Measurements from ENCODE around the gene PRPSAP2. TPM values are rescaled to one million over a fixed set of nuclear protein-coding genes. Genes with fewer than 3 reads are reported as not detected.
"Not testable (repeated sequence)": the region's sequence is repeated elsewhere in the genome, so short reads cannot be mapped to it uniquely, and the experiment has no call there.

PRPSAP2 gene
- total RNA-seq, 1 donor from 2014 or later, result 15.9 TPM

DNA sequence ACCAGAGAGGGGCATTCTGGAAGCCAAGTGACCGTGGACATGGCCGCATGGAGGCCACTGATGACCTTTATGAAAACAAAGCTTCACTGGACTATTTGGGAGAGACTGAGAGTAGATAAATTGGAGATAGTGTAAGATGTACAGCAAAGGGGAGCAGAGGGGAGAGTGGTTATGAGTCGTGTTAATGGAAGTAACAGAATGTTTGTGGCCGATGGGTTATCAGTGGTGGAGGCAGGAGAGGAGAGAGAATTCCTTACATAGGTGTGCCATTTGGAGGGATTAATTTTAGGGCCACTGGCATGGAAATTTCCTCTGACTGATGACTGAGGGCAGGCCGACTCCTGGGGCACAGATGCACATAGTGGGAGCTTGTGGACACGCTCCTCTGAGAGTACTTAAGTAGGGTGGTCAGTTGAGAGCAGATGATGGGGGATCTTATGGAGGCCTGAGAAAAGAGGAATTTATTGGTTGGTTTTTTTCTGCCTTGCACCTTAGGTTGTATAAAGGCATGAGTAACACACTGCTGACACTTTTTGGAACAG is 19.2 kb downstream of the PRPSAP2 start:
- intact Hi-C loops (cut with DNase I), result no loop called here
- DNase-seq (ENCODE audit: missing footprints), result no peak
- no peak for ATAC-seq

- ATAC-seq (no peak), DNase-seq (ENCODE audit: missing footprints) (no peak)
- intact Hi-C loops (cut with DNase I), result no loop called here
Measured at GRCh38 chr17:18888766-18889290, 30.9 kb downstream of the PRPSAP2 start.

- intact Hi-C loops (cut with DNase I), result no loop called here
- DNase-seq (ENCODE audit: missing footprints), result no peak
- no peak for ATAC-seq
Measured at GRCh38 chr17:18889658-18890057, 31.7 kb downstream of the PRPSAP2 start.

GRCh38 chr17:18891541-18891940 is 33.6 kb downstream of the PRPSAP2 start:
- DNase-seq (ENCODE audit: missing footprints) (no peak), ATAC-seq (peak; percentile 73)
- intact Hi-C loops (cut with DNase I), result no loop called here

DNA sequence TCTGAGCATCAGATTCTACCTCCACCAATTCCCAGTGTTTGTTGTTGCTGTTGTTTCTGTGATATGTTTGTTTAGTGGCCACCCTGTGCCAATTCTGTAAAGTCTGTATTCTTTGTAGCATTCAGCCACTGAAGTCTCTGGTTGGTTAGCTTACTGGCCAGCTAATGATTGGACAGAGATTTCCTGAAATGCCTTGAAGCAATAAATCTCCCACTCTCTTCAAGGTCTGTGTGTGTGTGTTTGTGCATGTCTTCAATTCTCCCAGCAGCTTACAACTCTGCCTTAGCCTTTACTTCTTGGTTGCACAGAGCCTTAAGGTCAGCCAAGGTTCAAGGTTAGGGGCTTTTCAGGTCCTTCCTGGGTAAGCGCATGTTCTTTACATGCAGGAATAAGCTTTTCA is 38.2 kb downstream of the PRPSAP2 start:
- ATAC-seq (no peak), DNase-seq (ENCODE audit: missing footprints) (no peak)
- intact Hi-C loops (cut with DNase I), result no loop called here

DNA sequence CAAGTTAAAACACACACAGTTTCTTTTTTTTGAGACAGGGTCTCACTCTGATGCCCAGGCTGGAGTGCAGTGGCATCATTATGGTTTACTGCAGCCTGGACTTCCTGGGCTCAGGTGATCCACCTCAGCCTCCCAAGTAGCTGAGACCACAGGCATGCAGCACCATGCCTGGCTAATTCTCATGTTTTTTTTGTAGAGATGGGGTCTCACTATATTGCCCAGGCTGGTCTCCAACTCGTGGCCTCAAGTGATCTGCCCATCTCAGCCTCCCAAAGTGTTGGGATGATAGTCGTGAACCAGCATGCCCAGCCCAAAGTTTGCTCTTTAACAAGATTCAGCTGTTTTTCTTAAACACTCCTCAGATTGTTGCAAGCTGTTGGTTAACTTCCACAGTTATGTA is 39.0 kb downstream of the PRPSAP2 start:
- DNase-seq (ENCODE audit: missing footprints), result no peak
- no peak for ATAC-seq
- intact Hi-C loops (cut with DNase I), result no loop called here

DNA sequence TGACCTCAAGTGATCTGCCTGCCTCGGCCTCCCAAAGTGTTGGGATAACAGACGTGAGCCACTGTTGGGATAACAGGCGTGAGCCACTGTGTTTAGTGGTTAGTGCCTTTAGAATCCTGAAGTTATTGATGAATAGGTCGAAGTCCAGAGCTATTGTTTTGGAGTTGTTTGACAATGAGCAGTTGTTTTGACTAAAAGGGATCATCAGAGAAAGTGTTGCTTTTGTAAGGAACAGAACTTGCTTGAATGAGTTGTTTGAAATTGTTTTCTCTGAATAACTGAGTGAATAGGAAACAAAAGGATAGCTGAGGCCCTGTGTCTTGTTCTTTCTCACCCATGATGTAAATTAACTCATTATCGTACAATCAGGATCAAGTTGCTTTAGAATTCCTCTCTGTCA is 46.6 kb downstream of the PRPSAP2 start:
- intact Hi-C loops (cut with DNase I), result no loop called here
- ATAC-seq (no peak), DNase-seq (ENCODE audit: missing footprints) (no peak)

- intact Hi-C loops (cut with DNase I), result no loop called here
- ATAC-seq (no peak), DNase-seq (ENCODE audit: missing footprints) (no peak)
Measured at GRCh38 chr17:18905226-18905625, 47.3 kb downstream of the PRPSAP2 start.

DNA sequence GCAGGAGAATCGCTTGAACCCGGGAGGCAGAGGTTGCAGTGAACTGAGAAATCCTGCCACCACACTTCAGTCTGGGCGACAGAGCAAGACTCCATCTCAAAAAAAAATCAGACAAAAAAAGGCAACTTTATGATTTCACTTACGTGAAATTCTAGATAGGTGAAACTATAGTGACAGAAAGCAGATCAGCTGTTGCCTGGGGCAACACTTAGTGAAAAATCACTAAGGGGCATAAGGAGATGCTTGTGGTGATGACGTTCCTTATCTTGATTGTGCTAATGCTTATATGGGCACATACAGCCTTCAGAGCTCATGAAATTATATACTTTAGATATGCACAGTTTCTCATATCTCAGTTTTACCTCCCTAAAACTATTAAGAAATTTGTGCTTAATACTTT is 52.4 kb downstream of the PRPSAP2 start:
- intact Hi-C loops (cut with DNase I), result no loop called here
- DNase-seq (ENCODE audit: missing footprints), result no peak
- ATAC-seq, result no peak

GRCh38 chr17:18910881-18911280 is 53.0 kb downstream of the PRPSAP2 start:
- DNase-seq (ENCODE audit: missing footprints) (no peak), ATAC-seq (no peak)
- intact Hi-C loops (cut with DNase I), result no loop called here

GRCh38 chr17:18916816-18917500 is 59.0 kb downstream of the PRPSAP2 start:
- no peak for DNase-seq (ENCODE audit: missing footprints)
- intact Hi-C loops (cut with DNase I), result no loop called here
- ATAC-seq, result no peak

- ATAC-seq (no peak), DNase-seq (ENCODE audit: missing footprints) (no peak)
- intact Hi-C loops (cut with DNase I), result no loop called here
Measured at GRCh38 chr17:18917506-18918032, 59.6 kb downstream of the PRPSAP2 start.

DNA sequence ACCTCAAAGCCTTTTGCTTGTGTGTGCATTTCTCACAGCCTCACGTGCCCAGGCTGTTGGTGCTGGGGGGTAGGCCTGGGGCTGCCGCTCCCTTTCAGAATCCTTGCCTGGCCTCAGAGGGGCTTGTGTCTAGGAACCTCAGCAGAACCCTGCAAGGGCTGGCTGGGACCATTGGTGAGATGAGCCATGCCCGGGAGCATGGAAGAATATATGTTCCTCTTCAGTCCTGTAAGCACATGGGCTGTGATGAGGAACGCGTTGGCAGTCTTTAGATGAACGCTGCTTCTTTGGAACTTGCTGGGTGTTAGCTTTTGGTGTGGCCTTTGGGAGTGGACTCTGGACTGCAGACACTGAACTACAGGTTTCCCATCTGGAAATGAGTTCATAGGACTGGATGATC is 62.0 kb downstream of the PRPSAP2 start:
- intact Hi-C loops (cut with DNase I), result no loop called here
- no peak for ATAC-seq
- DNase-seq (ENCODE audit: missing footprints), result no peak

GRCh38 chr17:18920911-18921441 is 63.0 kb downstream of the PRPSAP2 start:
- intact Hi-C loops (cut with DNase I), result no loop called here
- DNase-seq (ENCODE audit: missing footprints) (no peak), ATAC-seq (no peak)

- intact Hi-C loops (cut with DNase I), result no loop called here
- no peak for DNase-seq (ENCODE audit: missing footprints)
- ATAC-seq, result no peak
Measured at GRCh38 chr17:18921485-18921884, 63.6 kb downstream of the PRPSAP2 start.

DNA sequence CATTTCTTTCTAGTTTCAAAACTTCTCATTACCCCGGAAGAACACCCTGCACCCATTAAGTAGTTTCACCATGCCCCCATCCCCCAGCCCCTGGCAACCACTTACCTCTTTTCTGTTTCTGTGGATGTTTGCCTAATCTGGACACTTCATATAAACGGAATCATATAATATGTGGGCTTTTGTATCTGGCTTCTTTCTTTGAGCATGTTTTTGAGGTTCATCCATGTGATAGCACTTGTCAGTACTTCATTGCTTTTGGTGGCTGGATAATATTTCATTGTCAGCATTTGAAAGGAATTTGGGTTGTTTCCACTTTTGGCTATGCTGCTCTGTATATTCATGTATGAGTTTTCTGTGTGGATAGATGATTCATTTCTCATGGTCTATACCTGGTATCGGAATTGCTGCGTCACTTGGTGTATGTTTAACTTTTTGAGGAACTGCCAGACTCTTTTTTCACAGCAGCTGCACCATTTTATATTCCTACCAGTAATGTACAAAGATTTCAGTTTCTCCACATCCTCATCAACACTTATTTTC is 64.1 kb downstream of the PRPSAP2 start:
- DNase-seq (ENCODE audit: missing footprints) (no peak), ATAC-seq (no peak)
- intact Hi-C loops (cut with DNase I), result no loop called here

- ATAC-seq; intact Hi-C loops (cut with DNase I); DNase-seq (ENCODE audit: missing footprints): not testable (repeated sequence)
Measured at GRCh38 chr17:18922596-18922995, 64.7 kb downstream of the PRPSAP2 start.

DNA sequence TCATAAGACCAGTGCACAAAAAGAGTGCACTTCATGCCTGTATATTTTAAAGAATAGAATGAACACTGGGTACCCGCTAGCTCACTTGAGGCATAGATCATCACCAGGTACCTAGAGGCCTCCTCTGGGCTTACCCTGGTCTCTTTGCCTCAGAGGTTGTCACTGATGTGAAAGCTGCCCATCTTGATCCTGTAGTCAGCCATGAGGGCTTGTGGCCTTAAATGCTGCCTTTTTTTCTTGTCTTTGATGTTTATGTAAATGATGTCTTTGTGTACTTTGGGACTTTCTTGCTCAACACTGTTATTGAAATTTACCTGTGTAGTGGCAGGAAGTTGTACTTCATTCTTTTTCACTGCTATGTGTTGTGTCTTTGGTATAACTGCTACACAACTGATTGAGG is 67.3 kb downstream of the PRPSAP2 start:
- ATAC-seq (no peak), DNase-seq (ENCODE audit: missing footprints) (no peak)
- intact Hi-C loops (cut with DNase I), result no loop called here

- DNase-seq (ENCODE audit: missing footprints) (no peak), ATAC-seq (no peak)
- intact Hi-C loops (cut with DNase I), result no loop called here
Measured at GRCh38 chr17:18928628-18929125, 70.7 kb downstream of the PRPSAP2 start.

Data from Right ventricle myocardium inferior (tissue), 1 donor.